IMR-90 (cell line): ENCODE results near the gene GPSM1.

Experiments used
- CEBPB ChIP-seq: IDR thresholded peaks from 2 replicates; pipeline ENCODE4 v1.6.1; 2012; ENCODE audit warnings: low read depth, low read length, improper control_type of control experiment
- MAFK ChIP-seq: IDR thresholded peaks from 2 replicates; pipeline ENCODE4 v1.6.1; 2012; ENCODE audit warnings: low read depth, low read length, improper control_type of control experiment
- MAZ ChIP-seq: IDR thresholded peaks from 2 replicates; pipeline ENCODE4 v1.6.1; 2012; ENCODE audit warnings: low read depth, mild to moderate bottlenecking, low read length, improper control_type of control experiment, moderate library complexity, borderline replicate concordance
- MXI1 ChIP-seq: IDR thresholded peaks from 2 replicates; pipeline ENCODE4 v1.6.1; 2012; ENCODE audit warnings: low read depth, mild to moderate bottlenecking, low read length, moderate library complexity, borderline replicate concordance
- POLR2A ChIP-seq: IDR thresholded peaks from 2 replicates; pipeline ENCODE4 v1.6.1; 2012; ENCODE audit warnings: mild to moderate bottlenecking, low read depth, low read length
- RAD21 ChIP-seq: IDR thresholded peaks from 2 replicates; pipeline ENCODE4 v1.6.1; 2012; ENCODE audit warnings: low read length, improper control_type of control experiment
- RCOR1 ChIP-seq: IDR thresholded peaks from 2 replicates; pipeline ENCODE4 v1.6.1; 2012; ENCODE audit warnings: mild to moderate bottlenecking, low read length, improper control_type of control experiment; ENCODE audit not compliant: insufficient replicate concordance
- RFX5 ChIP-seq: IDR thresholded peaks from 2 replicates; pipeline ENCODE4 v1.8.0; 2012; ENCODE audit warnings: low read depth, mild to moderate bottlenecking, low read length, moderate library complexity
- SMC3 ChIP-seq: fragments of 150-350 bp; IDR thresholded peaks from 2 replicates; pipeline ENCODE4 v1.6.1; 2016; ENCODE audit warnings: low read depth, mild to moderate bottlenecking, antibody characterized with exemption, low read length, moderate library complexity
- TF ChIP-seq, protein P1 (sequence below): conservative IDR thresholded peaks from 2 replicates; pipeline ENCODE4 v1.5.1; 2012; ENCODE audit warnings: mild to moderate bottlenecking, low read depth, low read length, improper control_type of control experiment
- TF ChIP-seq, protein P2 (sequence below): fragments of 150-350 bp; IDR thresholded peaks from 2 replicates; pipeline ENCODE4 v1.6.1; 2016; ENCODE audit warnings: low read depth, mild to moderate bottlenecking, low read length, moderate library complexity, borderline replicate concordance

DNA sequence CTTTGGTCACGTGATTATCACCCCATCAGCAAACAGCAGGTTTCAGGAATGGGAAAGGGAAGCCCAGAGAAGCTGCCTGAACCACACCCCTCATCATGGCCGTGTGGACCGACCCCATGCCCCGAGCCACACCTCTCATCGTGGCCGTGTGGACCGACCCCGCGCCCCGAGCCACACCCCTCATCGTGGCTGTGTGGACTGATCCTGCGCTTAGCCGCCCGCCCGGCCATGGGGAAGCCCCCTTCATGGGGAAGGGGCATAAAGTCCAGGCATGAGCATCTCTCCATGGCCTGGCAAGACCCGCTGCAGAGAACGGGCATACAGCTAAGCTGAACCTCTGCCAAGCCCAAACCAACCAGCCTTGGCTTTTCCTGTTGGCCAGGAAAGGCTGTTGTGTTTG is 66.2 kb downstream of the GPSM1 start:
- TF ChIP-seq, protein P1, sequence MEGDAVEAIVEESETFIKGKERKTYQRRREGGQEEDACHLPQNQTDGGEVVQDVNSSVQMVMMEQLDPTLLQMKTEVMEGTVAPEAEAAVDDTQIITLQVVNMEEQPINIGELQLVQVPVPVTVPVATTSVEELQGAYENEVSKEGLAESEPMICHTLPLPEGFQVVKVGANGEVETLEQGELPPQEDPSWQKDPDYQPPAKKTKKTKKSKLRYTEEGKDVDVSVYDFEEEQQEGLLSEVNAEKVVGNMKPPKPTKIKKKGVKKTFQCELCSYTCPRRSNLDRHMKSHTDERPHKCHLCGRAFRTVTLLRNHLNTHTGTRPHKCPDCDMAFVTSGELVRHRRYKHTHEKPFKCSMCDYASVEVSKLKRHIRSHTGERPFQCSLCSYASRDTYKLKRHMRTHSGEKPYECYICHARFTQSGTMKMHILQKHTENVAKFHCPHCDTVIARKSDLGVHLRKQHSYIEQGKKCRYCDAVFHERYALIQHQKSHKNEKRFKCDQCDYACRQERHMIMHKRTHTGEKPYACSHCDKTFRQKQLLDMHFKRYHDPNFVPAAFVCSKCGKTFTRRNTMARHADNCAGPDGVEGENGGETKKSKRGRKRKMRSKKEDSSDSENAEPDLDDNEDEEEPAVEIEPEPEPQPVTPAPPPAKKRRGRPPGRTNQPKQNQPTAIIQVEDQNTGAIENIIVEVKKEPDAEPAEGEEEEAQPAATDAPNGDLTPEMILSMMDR = no peak
- TF ChIP-seq POLR2A (no peak), RAD21 (no peak), RCOR1 (no peak), RFX5 (no peak), MXI1 (no peak), SMC3 (no peak), CEBPB (no peak), MAFK (no peak), MAZ (no peak)
- TF ChIP-seq, protein P2, sequence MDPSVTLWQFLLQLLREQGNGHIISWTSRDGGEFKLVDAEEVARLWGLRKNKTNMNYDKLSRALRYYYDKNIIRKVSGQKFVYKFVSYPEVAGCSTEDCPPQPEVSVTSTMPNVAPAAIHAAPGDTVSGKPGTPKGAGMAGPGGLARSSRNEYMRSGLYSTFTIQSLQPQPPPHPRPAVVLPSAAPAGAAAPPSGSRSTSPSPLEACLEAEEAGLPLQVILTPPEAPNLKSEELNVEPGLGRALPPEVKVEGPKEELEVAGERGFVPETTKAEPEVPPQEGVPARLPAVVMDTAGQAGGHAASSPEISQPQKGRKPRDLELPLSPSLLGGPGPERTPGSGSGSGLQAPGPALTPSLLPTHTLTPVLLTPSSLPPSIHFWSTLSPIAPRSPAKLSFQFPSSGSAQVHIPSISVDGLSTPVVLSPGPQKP = no peak
